Endothelial cell of umbilical vein (primary cell): ENCODE data around the gene SEC22A. TPM values are rescaled to one million over a fixed set of nuclear protein-coding genes. Genes with fewer than 3 reads are reported as not detected.

Experiments used
- BruUV-seq: library from RNA; stranded (reverse); fragments of 400-500 nt; replicated peaks from 2 replicates; lab custom pipeline; 2021; lab: Mats Ljungman, UMichigan
- CTCF ChIA-PET: fragments of 300-600, 350-600 bp; sonication (Branson Sonifier 250); formaldehyde crosslinking; loops from one replicate; lab custom pipeline; 2021; ENCODE audit warnings: antibody characterized with exemption, inconsistent platforms; lab: Charles Lee
- POLR2A ChIA-PET: fragments of 300-600, 350-600 bp; sonication (Branson Sonifier 250); formaldehyde crosslinking; loops from one replicate; lab custom pipeline; 2021; ENCODE audit warnings: antibody characterized with exemption, inconsistent platforms; lab: Charles Lee
- DNase-seq: peaks from one replicate; pipeline ENCODE4 v3.0.0-alpha.2; 2011; ENCODE audit warnings: low read depth, low spot score
- FAIRE-seq: peaks from 2 replicates; lab custom pipeline; 2011; peaks lifted over from hg19 to GRCh38; lab: Jason Lieb, UNC
- H2AFZ ChIP-seq: 2 replicates; pipeline ENCODE4 v1.6.0; 2012; ENCODE audit warnings: low read depth, low read length, control low read depth, inconsistent platforms
- H3K27ac ChIP-seq: 2 replicates; pipeline ENCODE4 v1.5.1; 2011; ENCODE audit warnings: low read depth, mild to moderate bottlenecking, control low read depth, low read length, moderate library complexity; ENCODE audit not compliant: insufficient read depth
- H3K27me3 ChIP-seq, 2 experiments: 2 replicates each; pipeline versions ENCODE4 v1.6.0 to v1.6.1; 2011; ENCODE audit warnings: low read length in 2 of 2, mixed read lengths in 1 of 2; ENCODE audit not compliant: control insufficient read depth in 2 of 2, insufficient read depth in 2 of 2
- H3K36me3 ChIP-seq, 2 experiments: 2 replicates in 1 of 2; 3 replicates in 1 of 2; pipeline ENCODE4 v1.5.1; 2011; ENCODE audit warnings: low read length in 2 of 2, mild to moderate bottlenecking in 1 of 2, moderate library complexity in 1 of 2; ENCODE audit not compliant: control insufficient read depth in 2 of 2, insufficient read depth in 2 of 2; ENCODE audit errors: extremely low read depth in 1 of 2
- H3K4me1 ChIP-seq: 3 replicates; pipeline ENCODE4 v1.5.1; 2011; ENCODE audit warnings: mild to moderate bottlenecking, low read length; ENCODE audit not compliant: control insufficient read depth, insufficient read depth; ENCODE audit errors: extremely low read depth
- H3K4me2 ChIP-seq: 2 replicates; pipeline ENCODE4 v1.6.1; 2011; ENCODE audit warnings: low read length, control low read depth, mixed read lengths; ENCODE audit not compliant: insufficient read depth
- H3K4me3 ChIP-seq, 3 experiments: fragments of 200-600 bp in 1 of 3; sonication (generic), shearing (Covaris generic) in 1 of 3; replicated peaks in 1 of 3; 2 replicates each; pipeline ENCODE4 v1.5.1; 2011 to 2016; ENCODE audit warnings: control low read depth in 3 of 3, low read length in 3 of 3, mild to moderate bottlenecking in 2 of 3, inconsistent platforms in 1 of 3, low read depth in 1 of 3, moderate library complexity in 1 of 3; ENCODE audit not compliant: insufficient read depth in 1 of 3
- H3K79me2 ChIP-seq: 2 replicates; pipeline ENCODE4 v1.6.0; 2012; ENCODE audit warnings: low read length, inconsistent platforms; ENCODE audit not compliant: control insufficient read depth, insufficient read depth
- H3K9ac ChIP-seq: replicated peaks from 2 replicates; pipeline ENCODE3; 2011; ENCODE audit warnings: low read length, control low read depth; ENCODE audit not compliant: insufficient read depth; ENCODE audit errors: extremely low read depth
- H3K9me1 ChIP-seq: replicated peaks from 3 replicates; pipeline ENCODE4 v1.6.0; 2011; ENCODE audit warnings: mild to moderate bottlenecking, low read length; ENCODE audit not compliant: control insufficient read depth, insufficient read depth; ENCODE audit errors: extremely low read depth
- H3K9me3 ChIP-seq: replicated peaks from 2 replicates; pipeline ENCODE4 v1.5.1; 2012; ENCODE audit warnings: low read length, inconsistent platforms; ENCODE audit not compliant: control insufficient read depth, insufficient read depth
- H4K20me1 ChIP-seq: replicated peaks from 2 replicates; pipeline ENCODE3; 2011; ENCODE audit warnings: mild to moderate bottlenecking, low read length; ENCODE audit not compliant: control insufficient read depth, insufficient read depth; ENCODE audit errors: extremely low read depth
- FOS ChIP-seq: IDR thresholded peaks from 2 replicates; pipeline ENCODE4 v1.6.1; 2011; ENCODE audit warnings: mild to moderate bottlenecking, low read length, moderate library complexity, borderline replicate concordance; ENCODE audit not compliant: insufficient read depth
- dilution Hi-C: fragments of 300-500 bp; cut with MboI; formaldehyde crosslinking; loops from one replicate; pipeline ENCODE4 v1.15.0; 2019; ENCODE audit warnings: low sequenced_read_pairs; ENCODE audit not compliant: extremely low pct_ligation_motif_present
- intact Hi-C: fragments of 100-400 bp; cut with micrococcal nuclease; formaldehyde crosslinking; loops from one replicate; pipeline ENCODE4 v1.10.0; 2022
- polyA plus RNA-seq, 4 experiments: library from polyadenylated mRNA; depleted of rRNA in 3 of 4; stranded (reverse) in 3 of 4; unstranded in 1 of 4; fragments of >200 nt; gene quantifications; 2 replicates each; pipeline versions ENCODE4 v1.2.1 to v1.2.3, GENCODE V29; 2011 to 2012; ENCODE audit warnings: missing spikeins in 1 of 4
- total RNA-seq: library from RNA; stranded (reverse); gene quantifications from 2 replicates; pipeline ENCODE4 v1.2.3, GENCODE V29; 2021
- TF ChIP-seq, protein P1 (sequence below), 2 donors: IDR thresholded peaks; 1 replicate in 1 of 2; 2 replicates in 1 of 2; pipeline ENCODE4 v1.5.1; 2011; ENCODE audit warnings: low read length in 2 of 2, mild to moderate bottlenecking in 2 of 2, moderate library complexity in 2 of 2, control low read depth in 1 of 2, inconsistent platforms in 1 of 2, low read depth in 1 of 2; ENCODE audit not compliant: insufficient read depth in 1 of 2; ENCODE audit errors: extremely low read depth in 1 of 2

SEC22A gene
- total and polyA plus RNA-seq, 2 donors (not counting 3 experiments of a cell fraction or from before 2014, with no cell fraction given): 20.1 to 26.8 TPM

DNA sequence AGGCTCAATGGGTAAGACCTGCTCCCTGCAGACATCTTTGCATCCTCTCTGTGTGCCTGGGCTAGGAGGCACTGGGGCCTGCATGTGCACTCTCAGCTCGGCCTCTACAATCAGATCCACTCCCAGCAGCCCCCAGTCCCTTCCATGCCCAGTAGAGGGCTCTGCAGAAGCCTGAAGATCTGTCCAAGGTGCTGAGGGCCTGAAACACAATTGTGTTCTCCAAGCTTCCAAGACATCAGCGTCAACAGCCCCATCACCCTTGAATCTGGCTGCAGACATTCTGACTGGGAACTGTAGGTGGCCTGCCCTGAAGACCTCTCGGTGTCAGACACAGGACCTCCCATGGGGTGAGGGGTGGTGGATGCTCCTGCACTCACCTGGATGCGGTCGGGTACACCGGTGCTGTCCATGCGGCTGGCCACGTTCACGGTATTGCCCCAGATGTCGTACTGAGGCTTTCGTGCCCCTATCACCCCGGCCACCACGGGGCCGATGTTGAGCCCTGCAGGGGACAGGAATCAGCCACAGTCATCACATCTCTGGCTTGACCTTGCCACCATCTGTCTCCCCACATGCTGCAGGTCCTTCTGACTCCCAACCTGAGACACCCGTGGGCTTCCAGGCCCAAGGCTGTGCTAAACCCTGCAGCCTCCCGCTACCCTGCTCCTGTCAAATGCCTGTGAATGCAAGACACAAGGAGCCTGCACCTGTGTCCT, 84.7 kb downstream of the SEC22A start:
- dilution Hi-C loops: no loop called here
- CTCF ChIA-PET: interaction anchor here (0.5 to 4.4 kb wide), 12 partner anchors 8 to 274 kb away, joined by 3 to 24 read pairs (median 4); partner anchors contain the start of gene SEC22A
- Histone ChIP-seq H4K20me1 (no peaks in the 10 kb centered on the region), H3K4me1 (no peaks in the 10 kb centered on the region), H2AFZ (no peak overlapping the region), H3K9me3 (no peaks in the 10 kb centered on the region), H3K9me1 (no peaks in the 10 kb centered on the region), H3K9ac (no peak overlapping the region), H3K36me3 (no peaks in the 10 kb centered on the region), H3K27me3 (no peaks in the 10 kb centered on the region), H3K4me3 (no peak overlapping the region), H3K79me2 (no peaks in the 10 kb centered on the region), H3K4me2 (no peak overlapping the region), H3K27ac (no peak overlapping the region)
- DNase-seq (peak; percentile 52), FAIRE-seq (peak; percentile 93)
- POLR2A ChIA-PET: no interaction called here
- BruUV-seq: no TSS peak
- intact Hi-C loops: loop anchor here (1.0 kb wide), 1 partner anchor 203 kb away; no protein-coding TSS in a partner anchor
- TF ChIP-seq, protein P1, sequence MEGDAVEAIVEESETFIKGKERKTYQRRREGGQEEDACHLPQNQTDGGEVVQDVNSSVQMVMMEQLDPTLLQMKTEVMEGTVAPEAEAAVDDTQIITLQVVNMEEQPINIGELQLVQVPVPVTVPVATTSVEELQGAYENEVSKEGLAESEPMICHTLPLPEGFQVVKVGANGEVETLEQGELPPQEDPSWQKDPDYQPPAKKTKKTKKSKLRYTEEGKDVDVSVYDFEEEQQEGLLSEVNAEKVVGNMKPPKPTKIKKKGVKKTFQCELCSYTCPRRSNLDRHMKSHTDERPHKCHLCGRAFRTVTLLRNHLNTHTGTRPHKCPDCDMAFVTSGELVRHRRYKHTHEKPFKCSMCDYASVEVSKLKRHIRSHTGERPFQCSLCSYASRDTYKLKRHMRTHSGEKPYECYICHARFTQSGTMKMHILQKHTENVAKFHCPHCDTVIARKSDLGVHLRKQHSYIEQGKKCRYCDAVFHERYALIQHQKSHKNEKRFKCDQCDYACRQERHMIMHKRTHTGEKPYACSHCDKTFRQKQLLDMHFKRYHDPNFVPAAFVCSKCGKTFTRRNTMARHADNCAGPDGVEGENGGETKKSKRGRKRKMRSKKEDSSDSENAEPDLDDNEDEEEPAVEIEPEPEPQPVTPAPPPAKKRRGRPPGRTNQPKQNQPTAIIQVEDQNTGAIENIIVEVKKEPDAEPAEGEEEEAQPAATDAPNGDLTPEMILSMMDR (IDR thresholded peaks at IDR 0.05; ENCODE audit: extremely low read depth in 1 of 2, insufficient read depth in 1 of 2, low read depth in 1 of 2, low read length in 2 of 2): peak; percentile 84 to 92
- TF ChIP-seq FOS: no peak
